Trophoblast cell (in vitro differentiated cells and primary cell): ENCODE measurements around the gene PJA2. TPM values are rescaled to one million over a fixed set of nuclear protein-coding genes. Genes with fewer than 3 reads are reported as not detected.
A peak's percentile ranks its signal among the peaks of the same experiment; 100 is the strongest.

ENCODE experiments used
- DNase-seq, 2 donors: peaks; one replicate each; pipeline ENCODE4 v3.0.0-alpha.2; 2016
- H2AFZ ChIP-seq: 2 replicates; pipeline ENCODE4 v1.6.1; 2013; ENCODE audit warnings: low read length, moderate library complexity, mild to moderate bottlenecking; ENCODE audit not compliant: insufficient read depth, poor library complexity
- H2AK5ac ChIP-seq: 2 replicates; pipeline ENCODE4 v1.6.1; 2013; ENCODE audit warnings: mild to moderate bottlenecking, low read length
- H2BK120ac ChIP-seq: 2 replicates; pipeline ENCODE4 v1.6.1; 2013; ENCODE audit warnings: low read length, mild to moderate bottlenecking, moderate library complexity; ENCODE audit not compliant: insufficient read depth, poor library complexity
- H2BK12ac ChIP-seq: 2 replicates; pipeline ENCODE4 v1.6.1; 2013; ENCODE audit warnings: mild to moderate bottlenecking, low read length, moderate library complexity
- H2BK5ac ChIP-seq: 2 replicates; pipeline ENCODE4 v1.6.1; 2013; ENCODE audit warnings: low read length, low read depth, moderate library complexity, mild to moderate bottlenecking; ENCODE audit not compliant: poor library complexity
- H3K14ac ChIP-seq: 2 replicates; pipeline ENCODE4 v1.6.1; 2013; ENCODE audit warnings: mild to moderate bottlenecking, low read length
- H3K18ac ChIP-seq: 2 replicates; pipeline ENCODE4 v1.6.1; 2013; ENCODE audit warnings: mild to moderate bottlenecking, low read length
- H3K23ac ChIP-seq: 2 replicates; pipeline ENCODE4 v1.6.1; 2013; ENCODE audit warnings: low read length
- H3K27ac ChIP-seq: 2 replicates; pipeline ENCODE4 v1.5.1; 2013; ENCODE audit warnings: low read depth, mild to moderate bottlenecking, inconsistent platforms, low read length, moderate library complexity
- H3K27me3 ChIP-seq: 2 replicates; pipeline ENCODE4 v1.6.1; 2013; ENCODE audit warnings: inconsistent platforms, mild to moderate bottlenecking, low read length, moderate library complexity; ENCODE audit not compliant: insufficient read depth
- H3K36me3 ChIP-seq, 2 experiments: 1 replicate in 1 of 2; 2 replicates in 1 of 2; pipeline ENCODE4 v1.6.1; 2013; ENCODE audit warnings: low read length in 2 of 2, mild to moderate bottlenecking in 2 of 2, moderate library complexity in 1 of 2; ENCODE audit not compliant: insufficient read depth in 2 of 2, control insufficient read depth in 1 of 2
- H3K4ac ChIP-seq: 2 replicates; pipeline ENCODE4 v1.6.1; 2013; ENCODE audit warnings: low read depth, mild to moderate bottlenecking, low read length, moderate library complexity
- H3K4me1 ChIP-seq, 2 experiments: 1 replicate in 1 of 2; 2 replicates in 1 of 2; pipeline ENCODE4 v1.6.1; 2013; ENCODE audit warnings: low read length in 2 of 2, mild to moderate bottlenecking in 2 of 2, moderate library complexity in 1 of 2; ENCODE audit not compliant: insufficient read depth in 2 of 2, control insufficient read depth in 1 of 2
- H3K4me2 ChIP-seq: 2 replicates; pipeline ENCODE4 v1.6.1; 2013; ENCODE audit warnings: inconsistent platforms, mild to moderate bottlenecking, low read length, moderate library complexity
- H3K4me3 ChIP-seq: 2 replicates; pipeline ENCODE4 v1.5.1; 2013; ENCODE audit warnings: mild to moderate bottlenecking, low read depth, low read length, inconsistent platforms
- H3K79me1 ChIP-seq: one replicate; pipeline ENCODE4 v1.6.1; 2013; ENCODE audit warnings: low read length
- H3K79me2 ChIP-seq: 2 replicates; pipeline ENCODE4 v1.6.1; 2013; ENCODE audit warnings: low read length, mild to moderate bottlenecking; ENCODE audit not compliant: control insufficient read depth, insufficient read depth, poor library complexity
- H3K9ac ChIP-seq: 2 replicates; pipeline ENCODE4 v1.6.1; 2013; ENCODE audit warnings: mild to moderate bottlenecking, low read length
- H3K9me3 ChIP-seq: 2 replicates; pipeline ENCODE4 v1.6.1; 2013; ENCODE audit warnings: low read depth, mild to moderate bottlenecking, control low read depth, inconsistent platforms, low read length; ENCODE audit not compliant: insufficient read depth
- H4K12ac ChIP-seq: 2 replicates; pipeline ENCODE4 v1.6.1; 2013; ENCODE audit warnings: low read depth, mild to moderate bottlenecking, low read length, moderate library complexity
- H4K8ac ChIP-seq: 2 replicates; pipeline ENCODE4 v1.6.1; 2013; ENCODE audit warnings: low read depth, mild to moderate bottlenecking, low read length, moderate library complexity
- H4K91ac ChIP-seq: one replicate; pipeline ENCODE4 v1.6.1; 2013; ENCODE audit warnings: low read depth, mild to moderate bottlenecking, low read length, moderate library complexity
- WGBS: extraction: QIAGEN DNeasy Blood & Tissue Kit; methylation state at CpG from one replicate; pipeline ENCODE4 v1.1.7; 2013; ENCODE audit warnings: missing lambda C conversion rate; ENCODE audit not compliant: insufficient read length, insufficient coverage; ENCODE audit errors: extremely low coverage; 5-methylcytosine and 5-hydroxymethylcytosine counted together
- polyA plus RNA-seq: library from polyadenylated mRNA; stranded (reverse); fragments of 200-250 nt; gene quantifications from 2 replicates; pipeline ENCODE4 v1.2.3, GENCODE V29; 2013

Gene PJA2
- 50.7 and 53.9 TPM in 2 replicates for polyA plus RNA-seq

GRCh38 chr5:109409844-109410388 is at the start of gene PJA2:
PJA2 (minus strand) TSS chr5:109409974; CDS start chr5:109383433, 26,541 bp downstream.
- Histone ChIP-seq H3K27me3 (no peaks in the 10 kb centered on the region), H3K4me1 (peaks cover 0 to 3% of the 10 kb centered on the region in 2 experiments), H3K36me3 (no peaks in the 10 kb centered on the region), H4K12ac (peak within 1 kb of the TSS; percentile 10), H2AFZ (peak within 1 kb of the TSS; percentile 67), H2BK120ac (peak within 1 kb of the TSS; percentile 67), H3K23ac (no peak within 1 kb of the TSS), H3K4me3 (peak within 1 kb of the TSS; percentile 82), H3K9me3 (peaks cover 2% of the 10 kb centered on the region), H3K79me2 (peaks cover 10% of the 10 kb centered on the region), H3K18ac (peak within 1 kb of the TSS; percentile 76), H2BK12ac (peak within 1 kb of the TSS; percentile 12), H3K4me2 (peak within 1 kb of the TSS; percentile 92), H3K14ac (peak within 1 kb of the TSS; percentile 91), H4K91ac (peak within 1 kb of the TSS; percentile 85), H2BK5ac (peak within 1 kb of the TSS; percentile 81), H2AK5ac (peak within 1 kb of the TSS; percentile 6), H3K4ac (peak within 1 kb of the TSS; percentile 76), H3K27ac (peak within 1 kb of the TSS; percentile 96), H4K8ac (peak within 1 kb of the TSS; percentile 67), H3K9ac (peak within 1 kb of the TSS; percentile 79), H3K79me1 (peaks cover 13% of the 10 kb centered on the region)
- no CpG with 5 or more reads among the region's 44 CpGs for WGBS
- peak; percentile 99 to 100 for DNase-seq

GRCh38 chr5:109455598-109456096 is 45.9 kb upstream of the PJA2 start:
- peak overlapping the region; percentile 84 for H3K27ac ChIP-seq
- H3K4me3 ChIP-seq, result no peak overlapping the region
- no peak overlapping the region for H3K18ac ChIP-seq
- H3K36me3 ChIP-seq, result peaks cover 0 to 1% of the 10 kb centered on the region in 2 experiments
- peak; percentile 60 to 79 for DNase-seq
- H2BK120ac ChIP-seq, result no peak overlapping the region
- H3K27me3 ChIP-seq, result no peaks in the 10 kb centered on the region
- no CpG with 5 or more reads among the region's 3 CpGs for WGBS
- H3K9me3 ChIP-seq, result peaks cover 9% of the 10 kb centered on the region
- no peak overlapping the region for H2BK12ac ChIP-seq
- no peak overlapping the region for H3K14ac ChIP-seq
- H4K12ac ChIP-seq, result no peak overlapping the region
- no peaks in the 10 kb centered on the region for H3K79me2 ChIP-seq
- H3K79me1 ChIP-seq, result peaks cover 2% of the 10 kb centered on the region
- peaks cover 3 to 4% of the 10 kb centered on the region in 2 experiments for H3K4me1 ChIP-seq
- no peak overlapping the region for H4K91ac ChIP-seq
- no peak overlapping the region for H2BK5ac ChIP-seq
- H3K9ac ChIP-seq, result no peak overlapping the region
- H3K23ac ChIP-seq, result no peak overlapping the region
- H3K4ac ChIP-seq, result no peak overlapping the region
- no peak overlapping the region for H2AFZ ChIP-seq
- no peak overlapping the region for H2AK5ac ChIP-seq
- no peak overlapping the region for H4K8ac ChIP-seq
- peak overlapping the region; percentile 2 for H3K4me2 ChIP-seq

- WGBS, result no CpG with 5 or more reads among the region's 6 CpGs
- Histone ChIP-seq H3K79me1 (peaks cover 2% of the 10 kb centered on the region), H3K14ac (no peak overlapping the region), H2AFZ (no peak overlapping the region), H3K18ac (no peak overlapping the region), H3K9me3 (peaks cover 9% of the 10 kb centered on the region), H3K23ac (no peak overlapping the region), H4K91ac (no peak overlapping the region), H3K27me3 (no peaks in the 10 kb centered on the region), H4K12ac (no peak overlapping the region), H2AK5ac (no peak overlapping the region), H3K9ac (no peak overlapping the region), H3K4ac (no peak overlapping the region), H2BK12ac (no peak overlapping the region), H3K36me3 (peaks cover 0 to 1% of the 10 kb centered on the region in 2 experiments), H2BK120ac (no peak overlapping the region), H3K79me2 (no peaks in the 10 kb centered on the region), H3K4me3 (no peak overlapping the region), H3K4me1 (peaks cover 4 to 6% of the 10 kb centered on the region in 2 experiments), H2BK5ac (no peak overlapping the region), H4K8ac (no peak overlapping the region), H3K27ac (peak overlapping the region; percentile 84), H3K4me2 (peak overlapping the region; percentile 36)
- peak; percentile 60 to 83 for DNase-seq
Observed at GRCh38 chr5:109454731-109455505, 45.1 kb upstream of the PJA2 start.

GRCh38 chr5:109453251-109453650 is 43.5 kb upstream of the PJA2 start:
- DNase-seq, result no peak
- H2AK5ac ChIP-seq, result no peak overlapping the region
- no peak overlapping the region for H4K8ac ChIP-seq
- no peak overlapping the region for H3K14ac ChIP-seq
- H2BK5ac ChIP-seq, result no peak overlapping the region
- H3K9ac ChIP-seq, result no peak overlapping the region
- no peak overlapping the region for H2AFZ ChIP-seq
- no peaks in the 10 kb centered on the region for H3K27me3 ChIP-seq
- H2BK12ac ChIP-seq, result no peak overlapping the region
- no peak overlapping the region for H4K91ac ChIP-seq
- H3K23ac ChIP-seq, result no peak overlapping the region
- H3K27ac ChIP-seq, result no peak overlapping the region
- H3K4ac ChIP-seq, result no peak overlapping the region
- H3K36me3 ChIP-seq, result peaks cover 0 to 1% of the 10 kb centered on the region in 2 experiments
- no peak overlapping the region for H2BK120ac ChIP-seq
- H3K4me2 ChIP-seq, result no peak overlapping the region
- H3K9me3 ChIP-seq, result peaks cover 9% of the 10 kb centered on the region
- peaks cover 2% of the 10 kb centered on the region for H3K79me1 ChIP-seq
- H3K4me3 ChIP-seq, result no peak overlapping the region
- no peaks in the 10 kb centered on the region for H3K79me2 ChIP-seq
- H3K4me1 ChIP-seq, result peaks cover 4 to 6% of the 10 kb centered on the region in 2 experiments
- H4K12ac ChIP-seq, result no peak overlapping the region
- no peak overlapping the region for H3K18ac ChIP-seq
